Measurements from ENCODE around the gene UBALD2.
"Not testable (repeated sequence)": the region's sequence is repeated elsewhere in the genome, so short reads cannot be mapped to it uniquely, and the experiment has no call there.

The UBALD2 gene

GRCh38 chr17:76264755-76265623 is at the start of gene UBALD2:
TSS of gene UBALD2 (plus strand) at chr17:76265348. CDS start at chr17:76265506, 158 bp downstream.
- DNase-seq, result peak; percentile 100

GRCh38 chr17:76217081-76217480 is 48.1 kb upstream of the UBALD2 start:
- DNase-seq, result no peak

DNA sequence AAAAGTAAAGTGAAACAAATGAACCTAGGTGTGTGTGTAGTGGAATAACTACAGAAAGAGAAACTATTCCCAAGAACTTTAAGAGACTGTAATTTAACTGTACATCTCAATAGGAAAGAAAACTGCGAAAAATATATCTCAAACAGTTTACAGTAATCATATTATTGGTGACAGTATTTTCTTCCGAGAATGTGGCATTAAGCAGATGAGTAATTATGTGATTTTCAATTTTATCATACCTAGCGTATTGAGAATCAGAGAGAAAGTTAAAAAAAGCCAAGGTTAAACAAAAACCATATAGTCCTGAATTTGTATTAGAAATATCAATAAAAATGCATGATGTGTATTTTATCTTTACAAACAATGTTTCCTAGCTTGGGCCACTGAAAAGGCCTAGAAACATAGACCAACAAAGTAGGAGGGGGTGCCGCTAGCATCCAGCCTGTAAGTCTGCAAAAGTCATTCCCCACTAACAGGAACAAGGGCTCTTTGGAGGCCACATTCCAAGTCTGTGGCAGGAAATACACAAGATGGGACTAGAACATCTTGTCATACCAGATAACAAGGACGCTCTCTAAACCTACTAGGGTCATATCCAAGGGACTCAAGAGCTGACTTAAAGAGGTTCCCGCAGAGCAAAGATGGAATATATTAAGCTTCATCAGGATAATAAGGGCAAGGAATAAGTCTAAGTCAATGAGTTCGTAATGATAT is 45.3 kb upstream of the UBALD2 start:
- DNase-seq, result no peak

- DNase-seq, result no peak
Observed at GRCh38 chr17:76223802-76224201, 41.3 kb upstream of the UBALD2 start.

DNA sequence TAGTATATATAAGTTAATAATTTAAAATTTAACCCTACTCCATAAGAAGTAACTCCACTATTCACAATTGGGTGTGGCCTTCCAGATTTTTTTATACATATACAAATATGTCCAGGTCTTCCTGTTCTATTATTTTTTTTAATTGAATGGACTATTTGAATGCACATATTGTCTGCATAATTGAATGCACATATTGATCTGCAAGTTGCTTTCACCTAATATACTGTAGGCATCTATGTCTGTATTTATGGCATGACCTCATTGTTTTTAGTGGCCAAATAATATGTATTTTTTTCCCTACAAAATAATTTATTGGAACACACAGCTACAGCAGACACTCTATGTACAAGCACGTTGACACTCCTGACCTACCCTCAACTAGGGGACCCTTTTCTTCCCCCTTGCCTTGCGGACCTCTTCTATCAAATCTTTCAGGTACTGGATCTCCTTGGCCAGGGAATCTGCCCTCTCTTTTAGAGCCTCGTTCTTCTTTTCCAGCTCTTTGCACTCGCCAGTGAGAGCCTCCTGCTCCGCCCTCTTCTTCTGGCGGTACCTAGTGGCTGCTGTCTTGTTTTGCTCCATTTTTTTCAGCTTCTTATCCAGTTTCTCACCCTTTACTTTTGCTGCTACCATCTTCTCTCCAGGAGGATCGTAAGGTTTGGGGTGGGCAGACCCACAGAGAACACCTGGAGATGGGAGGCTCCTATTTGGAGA is 39.6 kb upstream of the UBALD2 start:
- DNase-seq, result not testable (repeated sequence)

- not testable (repeated sequence) for DNase-seq
Observed at GRCh38 chr17:76226749-76227148, 38.4 kb upstream of the UBALD2 start.

DNA sequence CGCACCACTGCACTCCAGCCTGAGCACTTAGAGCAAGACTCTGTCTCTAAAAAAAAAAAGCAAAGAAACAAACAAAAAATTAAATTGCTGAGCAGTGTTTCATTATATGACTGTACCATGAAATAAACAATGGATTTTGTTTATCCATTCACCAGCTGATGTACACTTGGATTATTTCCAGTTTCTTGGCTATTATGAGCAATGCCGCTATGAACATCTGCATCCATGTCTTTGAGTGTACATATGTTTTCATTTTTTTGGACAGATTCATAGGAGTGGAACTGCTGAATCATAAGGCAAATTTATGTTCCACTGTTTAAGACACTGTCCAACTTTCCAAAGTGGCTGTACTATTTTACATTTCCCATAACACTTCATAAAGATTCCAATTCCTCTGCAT is 32.8 kb upstream of the UBALD2 start:
- DNase-seq, result no peak

- no peak for DNase-seq
Observed at GRCh38 chr17:76233588-76234353, 31.4 kb upstream of the UBALD2 start.

DNA sequence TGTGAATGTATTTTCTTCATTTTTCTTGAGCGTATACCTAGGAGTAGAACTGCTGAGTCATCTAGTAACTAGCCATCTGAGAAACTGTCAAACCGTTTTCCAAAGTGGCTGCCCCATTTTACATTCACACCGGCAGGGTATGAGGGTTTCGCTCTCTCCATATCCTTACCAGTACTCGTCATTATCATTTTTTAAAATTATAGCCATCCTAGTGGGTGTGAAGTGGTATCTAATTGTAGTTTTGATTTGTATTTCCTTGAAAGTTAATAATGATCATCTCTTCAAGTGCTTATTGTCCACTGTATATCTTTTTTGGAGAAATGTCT is 30.8 kb upstream of the UBALD2 start:
- DNase-seq, result peak; percentile 20

DNA sequence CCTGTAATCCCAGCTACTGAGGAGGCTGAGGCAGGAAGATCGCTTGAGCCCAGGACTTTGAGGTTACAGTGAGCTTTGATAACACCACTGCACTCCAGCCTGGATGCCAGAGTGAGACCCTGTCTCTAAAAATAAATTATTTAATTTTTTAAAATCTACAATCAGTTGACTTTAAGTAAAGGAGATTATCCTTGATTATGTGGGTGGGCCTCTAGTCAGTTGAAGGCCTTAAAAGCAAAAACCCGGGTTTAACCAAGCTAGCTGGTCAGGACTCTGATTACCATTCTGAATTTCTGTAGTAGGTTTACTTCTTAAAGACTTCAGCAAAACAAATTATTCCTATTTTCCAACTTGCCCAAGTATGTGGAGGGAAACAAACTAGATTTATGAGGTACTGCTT is 29.3 kb upstream of the UBALD2 start:
- no peak for DNase-seq

- no peak for DNase-seq
Observed at GRCh38 chr17:76236603-76237002, 28.5 kb upstream of the UBALD2 start.

DNA sequence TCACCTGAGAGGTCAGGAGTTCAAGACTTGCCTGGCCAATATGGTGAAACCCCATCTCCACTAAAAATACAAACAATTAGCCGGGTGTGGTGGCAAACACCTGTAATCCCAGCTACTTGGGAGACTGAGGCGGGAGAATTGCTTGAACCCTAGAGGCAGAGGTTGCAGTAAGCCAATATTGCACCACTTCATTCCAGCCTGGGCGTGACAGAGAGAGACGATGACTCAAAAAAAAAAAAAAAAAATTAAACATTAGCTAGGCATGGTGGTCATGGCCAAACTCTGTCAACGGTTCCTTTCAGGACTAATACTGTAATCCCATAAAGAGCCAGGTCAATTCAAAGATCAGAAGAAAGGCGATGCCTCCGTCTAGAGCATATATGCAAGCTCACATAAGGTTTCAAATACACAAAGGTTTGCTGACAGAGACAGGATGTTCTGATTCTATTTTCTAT is 27.3 kb upstream of the UBALD2 start:
- DNase-seq, result no peak

GRCh38 chr17:76238847-76239537 is 26.2 kb upstream of the UBALD2 start:
- no peak for DNase-seq

- no peak for DNase-seq
Observed at GRCh38 chr17:76239538-76240274, 25.4 kb upstream of the UBALD2 start.

DNA sequence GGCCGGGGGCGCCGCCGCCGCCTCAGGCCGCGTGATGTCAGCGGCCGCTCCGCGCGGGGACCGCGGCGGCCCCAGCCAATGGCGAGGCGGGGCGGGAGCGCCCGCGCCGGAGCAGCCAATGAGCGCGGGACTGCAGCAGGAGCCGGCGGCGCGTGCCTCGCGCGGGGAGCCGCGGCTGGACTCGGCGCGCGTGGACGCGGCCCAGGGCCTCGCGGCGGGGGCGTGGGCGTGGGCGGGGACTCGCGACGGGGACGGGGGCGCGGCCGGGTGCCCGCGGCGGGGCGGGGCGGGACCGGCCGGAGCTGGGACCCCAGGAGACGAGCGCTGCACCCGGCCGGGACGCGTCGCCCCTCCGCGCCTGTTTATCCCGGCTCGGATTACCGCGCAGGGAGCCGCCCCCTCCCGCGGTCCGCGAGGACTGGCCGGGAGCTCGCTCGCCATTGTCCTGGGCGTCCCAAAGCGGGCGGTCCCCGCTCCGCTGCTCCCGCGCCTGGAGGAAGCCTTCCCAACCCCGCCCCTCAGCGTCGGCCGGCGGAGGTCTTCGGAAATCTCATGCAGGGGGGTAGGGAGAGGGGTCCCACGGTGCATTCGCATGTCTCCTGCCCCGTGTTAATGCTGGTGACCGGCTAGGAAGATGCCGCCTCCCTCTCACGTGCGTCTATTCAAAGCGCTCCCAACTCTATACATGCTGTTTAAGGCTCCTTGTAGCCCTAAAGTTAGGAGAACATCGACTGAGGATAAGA is 24.5 kb upstream of the UBALD2 start, which contains the start of gene RNF157:
TSS of gene RNF157 (minus strand) at position 33 of the 743 bp plus-strand sequence. CDS start 253 bp downstream, outside the sequence.
- DNase-seq, result peak; percentile 58

GRCh38 chr17:76241204-76241538 is 24.0 kb upstream of the UBALD2 start:
- DNase-seq, result no peak

DNA sequence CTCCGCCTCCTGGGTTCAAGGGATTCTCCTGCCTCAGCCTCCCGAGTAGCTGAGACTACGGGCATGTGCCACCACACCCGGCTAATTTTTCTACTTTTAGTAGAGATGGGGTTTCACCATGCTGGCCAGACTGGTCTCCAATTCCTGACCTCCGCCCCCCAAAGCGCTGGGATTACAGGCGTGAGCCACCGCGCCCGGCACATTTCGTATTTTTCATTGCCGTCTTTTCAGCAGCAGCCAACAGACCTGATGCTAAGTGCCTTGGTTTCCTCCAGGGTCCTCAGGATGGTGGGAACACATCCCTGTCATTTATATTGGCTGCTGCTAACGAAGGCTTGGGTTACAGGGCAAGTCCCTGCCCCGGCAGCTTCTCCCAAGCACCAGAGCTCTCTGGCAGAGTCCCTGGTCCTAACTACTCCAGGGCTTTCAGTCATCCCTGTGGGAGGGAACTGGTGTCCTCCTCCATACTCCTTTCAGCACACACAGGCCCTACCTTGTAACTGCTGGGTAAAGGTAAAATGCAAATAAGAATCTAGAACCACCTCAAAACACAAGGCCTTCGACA is 23.4 kb upstream of the UBALD2 start:
- no peak for DNase-seq

DNA sequence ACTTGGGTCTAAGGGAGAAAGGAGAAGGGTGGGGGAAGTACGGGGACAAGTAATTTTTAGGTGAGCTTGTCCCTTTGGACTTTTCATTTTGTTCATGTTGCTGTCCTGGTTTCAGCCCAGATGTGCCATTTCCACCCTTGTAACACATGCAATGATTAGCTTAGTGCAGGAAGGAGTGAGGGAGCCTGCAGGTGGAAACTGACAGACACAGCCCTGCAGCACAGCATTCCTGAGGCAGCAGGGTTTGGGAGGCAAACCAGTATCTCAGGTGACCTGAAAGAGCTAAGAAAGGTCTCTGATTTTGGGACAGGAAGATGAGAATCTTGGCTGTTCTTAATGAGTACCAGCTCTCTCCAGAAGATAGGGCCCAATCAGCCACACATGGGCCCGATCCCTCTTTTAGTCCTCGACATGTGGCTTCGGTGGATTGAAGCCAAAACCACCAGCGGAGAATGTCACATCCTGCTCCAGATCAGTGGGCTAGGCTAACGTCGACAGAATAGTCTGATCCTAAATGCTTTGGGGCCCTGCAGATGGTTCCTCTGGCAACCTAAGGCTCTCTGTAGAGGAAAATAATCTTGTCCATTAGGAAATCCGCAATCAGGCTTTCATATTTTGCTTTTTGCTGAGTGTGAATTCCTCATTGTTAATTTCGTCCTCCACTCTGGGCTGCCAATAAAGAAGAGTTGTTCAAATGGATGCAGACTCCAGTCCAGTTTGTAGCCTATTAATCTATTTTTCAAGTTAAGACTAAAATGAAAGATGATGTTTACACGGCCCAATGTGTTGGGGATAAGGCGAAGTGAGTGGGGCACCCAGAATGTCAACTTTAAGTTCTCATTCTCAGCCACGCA is 21.1 kb upstream of the UBALD2 start:
- no peak for DNase-seq

- not testable (repeated sequence) for DNase-seq
Observed at GRCh38 chr17:76244721-76245120, 20.4 kb upstream of the UBALD2 start.
